Measurements from ENCODE around the gene MBL2. TPM values are rescaled to one million over a fixed set of nuclear protein-coding genes. Genes with fewer than 3 reads are reported as not detected.

The MBL2 gene
- not detected in 2 replicates for total RNA-seq

DNA sequence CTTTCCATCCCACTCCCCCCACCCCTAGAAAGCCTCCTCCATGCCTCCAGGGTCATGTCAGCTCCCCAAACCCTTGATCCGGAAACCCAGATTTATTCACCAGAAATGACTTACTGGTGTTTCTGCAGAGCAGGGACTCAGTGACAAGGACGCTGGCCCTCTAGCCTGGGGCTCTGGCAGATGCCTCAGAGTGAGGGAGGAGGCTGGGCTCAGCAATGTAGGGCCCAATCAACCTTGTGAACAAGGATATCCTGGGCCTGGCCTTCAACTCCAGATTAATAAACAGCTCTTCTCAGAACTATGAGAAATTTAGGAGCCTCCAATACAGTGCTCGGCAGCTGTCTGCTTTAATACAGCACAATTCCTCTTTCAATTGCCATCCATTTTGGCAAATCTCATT lies at the start of gene MBL2:
Gene MBL2, minus strand, starts transcription at position 162 of the 400 bp plus-strand sequence. CDS start 1,149 bp downstream, outside the sequence.

